Stimulated activated naive CD8-positive, alpha-beta T cell treated with anti-CD3 and anti-CD28 coated beads, Interleukin-15, Interleukin-2, amounts not matched to agents 100 U/mL and 50 U/mL, for 24 hours (primary cell): ENCODE measurements around the gene ARHGAP6.

Source experiments
- ATAC-seq: fragments of 150-1000 bp; cut with Tn5 transposase; one replicate; pipeline ENCODE4 v1.10.0; 2021
- DNase-seq: peaks from one replicate; pipeline ENCODE4 v3.0.0; 2021

The ARHGAP6 gene

GRCh38 chrX:11461201-11462001, 204.3 kb downstream of the ARHGAP6 start:
- DNase-seq (no peak), ATAC-seq (no peak)

GRCh38 chrX:11460347-11460746, 205.4 kb downstream of the ARHGAP6 start:
- no peak for ATAC-seq
- no peak for DNase-seq

GRCh38 chrX:11458170-11458569, 207.6 kb downstream of the ARHGAP6 start:
- no peak for ATAC-seq
- DNase-seq = no peak

- DNase-seq (no peak), ATAC-seq (no peak)
Measured at GRCh38 chrX:11451151-11451550, 214.6 kb downstream of the ARHGAP6 start.

GRCh38 chrX:11450354-11450753, 215.4 kb downstream of the ARHGAP6 start:
- DNase-seq (no peak), ATAC-seq (no peak)

GRCh38 chrX:11449613-11450012, 216.1 kb downstream of the ARHGAP6 start:
- DNase-seq (no peak), ATAC-seq (no peak)

- ATAC-seq (no peak), DNase-seq (no peak)
Measured at GRCh38 chrX:11447418-11447817, 218.3 kb downstream of the ARHGAP6 start.

GRCh38 chrX:11446949-11447348, 218.8 kb downstream of the ARHGAP6 start:
- ATAC-seq (no peak), DNase-seq (no peak)

GRCh38 chrX:11446336-11446735, 219.4 kb downstream of the ARHGAP6 start:
- ATAC-seq (no peak), DNase-seq (no peak)

- DNase-seq (no peak), ATAC-seq (no peak)
Measured at GRCh38 chrX:11445540-11445939, 220.2 kb downstream of the ARHGAP6 start.

GRCh38 chrX:11444052-11444451, 221.7 kb downstream of the ARHGAP6 start:
- DNase-seq = no peak
- no peak for ATAC-seq

GRCh38 chrX:11439846-11440245, 225.9 kb downstream of the ARHGAP6 start:
- DNase-seq = no peak
- no peak for ATAC-seq

- no peak for ATAC-seq
- DNase-seq = no peak
Measured at GRCh38 chrX:11438767-11439166, 227.0 kb downstream of the ARHGAP6 start.

GRCh38 chrX:11438380-11438723, 227.4 kb downstream of the ARHGAP6 start:
- ATAC-seq (no peak), DNase-seq (no peak)

GRCh38 chrX:11437642-11438379, 227.9 kb downstream of the ARHGAP6 start:
- ATAC-seq (no peak), DNase-seq (no peak)

GRCh38 chrX:11435568-11435967, 230.2 kb downstream of the ARHGAP6 start:
- no peak for DNase-seq
- no peak for ATAC-seq

- no peak for DNase-seq
- ATAC-seq = no peak
Measured at GRCh38 chrX:11434607-11435006, 231.1 kb downstream of the ARHGAP6 start.

GRCh38 chrX:11431786-11432185, 233.9 kb downstream of the ARHGAP6 start:
- DNase-seq = no peak

GRCh38 chrX:11430271-11430670, 235.4 kb downstream of the ARHGAP6 start:
- ATAC-seq (no peak), DNase-seq (no peak)

More at GRCh38 chrX:11431786-11432185, 233.9 kb downstream of the ARHGAP6 start:
- ATAC-seq = no peak

GRCh38 chrX:11429538-11430085, 236.1 kb downstream of the ARHGAP6 start:
- DNase-seq = no peak
- ATAC-seq = no peak

GRCh38 chrX:11427453-11428071, 238.2 kb downstream of the ARHGAP6 start:
- ATAC-seq (no peak), DNase-seq (no peak)

GRCh38 chrX:11426712-11427452, 238.8 kb downstream of the ARHGAP6 start:
- no peak for ATAC-seq
- DNase-seq = no peak
